Lower lobe of right lung (tissue), 2 donors: ENCODE measurements around the gene STX2. TPM values are rescaled to one million over a fixed set of nuclear protein-coding genes. Genes with fewer than 3 reads are reported as not detected.
"Not testable (repeated sequence)": the region's sequence is repeated elsewhere in the genome, so short reads cannot be mapped to it uniquely, and the experiment has no call there.

Source experiments
- ATAC-seq, 2 donors: fragments of 200-7000 bp; cut with Tn5 transposase; one replicate each; pipeline ENCODE4 v1.9.1; 2020 to 2022; ENCODE audit warnings: mild to moderate bottlenecking in 2 of 2, moderate library complexity in 2 of 2
- DNase-seq: peaks from one replicate; pipeline ENCODE4 v3.0.0-alpha.2; 2020
- H3K27ac ChIP-seq: fragments of 200-600 bp; one replicate; pipeline ENCODE4 v1.8.0; 2022
- H3K27me3 ChIP-seq: fragments of 200-600 bp; one replicate; pipeline ENCODE4 v1.8.0; 2022; ENCODE audit warnings: low read depth
- H3K36me3 ChIP-seq: fragments of 200-600 bp; one replicate; pipeline ENCODE4 v1.8.0; 2022; ENCODE audit warnings: mild to moderate bottlenecking
- H3K4me1 ChIP-seq: fragments of 200-600 bp; one replicate; pipeline ENCODE4 v1.8.0; 2022
- H3K4me3 ChIP-seq: fragments of 200-600 bp; one replicate; pipeline ENCODE4 v1.8.0; 2022; ENCODE audit warnings: mild to moderate bottlenecking
- H3K9me3 ChIP-seq: fragments of 200-600 bp; one replicate; pipeline ENCODE4 v1.8.0; 2022
- CTCF ChIP-seq: fragments of 200-600 bp; IDR thresholded peaks from one replicate; pipeline ENCODE4 v1.8.0; 2022; ENCODE audit warnings: antibody characterized with exemption, mild to moderate bottlenecking
- intact Hi-C: fragments of 100-400 bp; cut with DNase I; formaldehyde crosslinking; loops from one replicate; pipeline ENCODE4 v1.11.0; 2022
- total RNA-seq: library from RNA; stranded (reverse); fragmentation: NEBNext Ultra II Directional; extraction: Animal tissue kit (Norgen Biotek cat#: 25700); gene quantifications from one replicate; pipeline ENCODE4 v1.2.1, GENCODE V29; 2021
- donor health status: DM: no; HTN: yes; CAD: no; lungs with severe emphysema.

Gene STX2
- total RNA-seq, 1 donor from 2014 or later = 24.6 TPM

GRCh38 chr12:130752692-130753230, 86.3 kb downstream of the STX2 start:
- peaks cover 8% of the 10 kb centered on the region for H3K27me3 ChIP-seq
- intact Hi-C loops = no loop called here
- no peak overlapping the region for H3K27ac ChIP-seq
- H3K36me3 ChIP-seq = no peaks in the 10 kb centered on the region
- DNase-seq = no peak
- no peak overlapping the region for H3K4me3 ChIP-seq
- H3K4me1 ChIP-seq = peaks cover 5% of the 10 kb centered on the region
- TF ChIP-seq CTCF = no peak
- no peak for ATAC-seq
- peaks cover 3% of the 10 kb centered on the region for H3K9me3 ChIP-seq

GRCh38 chr12:130752037-130752436, 87.0 kb downstream of the STX2 start:
- H3K27me3 ChIP-seq, DNase-seq, ATAC-seq, H3K27ac ChIP-seq, H3K4me3 ChIP-seq, H3K9me3 ChIP-seq, intact Hi-C loops, H3K36me3 ChIP-seq, H3K4me1 ChIP-seq: not testable (repeated sequence)

GRCh38 chr12:130748786-130749185, 90.3 kb downstream of the STX2 start:
- DNase-seq (no peak), ATAC-seq (no peak)
- TF ChIP-seq CTCF = no peak
- no peak overlapping the region for H3K27ac ChIP-seq
- H3K4me3 ChIP-seq = no peak overlapping the region
- peaks cover 6% of the 10 kb centered on the region for H3K4me1 ChIP-seq
- H3K9me3 ChIP-seq = no peaks in the 10 kb centered on the region
- intact Hi-C loops = no loop called here
- peaks cover 8% of the 10 kb centered on the region for H3K27me3 ChIP-seq
- H3K36me3 ChIP-seq = no peaks in the 10 kb centered on the region

GRCh38 chr12:130747867-130748740, 90.9 kb downstream of the STX2 start:
- peaks cover 6% of the 10 kb centered on the region for H3K4me1 ChIP-seq
- no peaks in the 10 kb centered on the region for H3K9me3 ChIP-seq
- no peaks in the 10 kb centered on the region for H3K36me3 ChIP-seq
- H3K27ac ChIP-seq = no peak overlapping the region
- DNase-seq (peak; percentile 80), ATAC-seq (peak; percentile 87 to 90)
- H3K27me3 ChIP-seq = peaks cover 8% of the 10 kb centered on the region
- H3K4me3 ChIP-seq = no peak overlapping the region
- peak; percentile 87 for TF ChIP-seq CTCF
- intact Hi-C loops = no loop called here

- Histone ChIP-seq H3K27me3 (no peaks in the 10 kb centered on the region), H3K4me1 (peaks cover 6% of the 10 kb centered on the region), H3K27ac (no peak overlapping the region), H3K36me3 (no peaks in the 10 kb centered on the region), H3K4me3 (no peak overlapping the region), H3K9me3 (no peaks in the 10 kb centered on the region)
- no peak for TF ChIP-seq CTCF
- intact Hi-C loops = no loop called here
- no peak for DNase-seq
- ATAC-seq = no peak
These were observed 92.5 kb downstream of the STX2 start for GRCh38 chr12:130746546-130746945.

GRCh38 chr12:130745921-130746320, 93.1 kb downstream of the STX2 start:
- Histone ChIP-seq H3K4me1 (peaks cover 6% of the 10 kb centered on the region), H3K27ac (no peak overlapping the region), H3K27me3 (no peaks in the 10 kb centered on the region), H3K36me3 (no peaks in the 10 kb centered on the region), H3K9me3 (no peaks in the 10 kb centered on the region), H3K4me3 (no peak overlapping the region)
- TF ChIP-seq CTCF = no peak
- ATAC-seq (no peak), DNase-seq (no peak)
- intact Hi-C loops = no loop called here
